Liver (tissue), 9 donors: ENCODE data around the gene PKIG. TPM values are rescaled to one million over a fixed set of nuclear protein-coding genes. Genes with fewer than 3 reads are reported as not detected.

Source experiments
- DNase-seq: peaks from one replicate; pipeline ENCODE4 v3.0.0-alpha.2; 2017; ENCODE audit warnings: low spot score
- H3K27ac ChIP-seq, 2 donors: one replicate each; pipeline ENCODE4 v1.7.0; 2013; ENCODE audit warnings: inconsistent platforms in 2 of 2, low read length in 2 of 2, control low read depth in 1 of 2, low read depth in 1 of 2, mild to moderate bottlenecking in 1 of 2
- H3K27me3 ChIP-seq, 4 donors: one replicate each; pipeline versions ENCODE4 v1.6.1 to v1.7.0; 2013; ENCODE audit warnings: low read length in 3 of 4, inconsistent platforms in 1 of 4, mild to moderate bottlenecking in 1 of 4, moderate library complexity in 1 of 4; ENCODE audit not compliant: control insufficient read depth in 4 of 4, insufficient read depth in 4 of 4
- H3K36me3 ChIP-seq, 4 donors: one replicate each; pipeline versions ENCODE4 v1.6.1 to v1.7.0; 2013; ENCODE audit warnings: low read length in 3 of 4, mild to moderate bottlenecking in 3 of 4, low read depth in 1 of 4, moderate library complexity in 1 of 4; ENCODE audit not compliant: control insufficient read depth in 4 of 4, insufficient read depth in 3 of 4
- H3K4me1 ChIP-seq, 4 donors: one replicate each; pipeline versions ENCODE4 v1.6.1 to v1.7.0; 2013; ENCODE audit warnings: low read length in 3 of 4, mild to moderate bottlenecking in 3 of 4, moderate library complexity in 1 of 4; ENCODE audit not compliant: control insufficient read depth in 4 of 4, insufficient read depth in 4 of 4
- H3K4me3 ChIP-seq, 3 donors: one replicate each; pipeline versions ENCODE4 v1.6.1 to v1.7.0; 2013; ENCODE audit warnings: low read length in 3 of 3, control low read depth in 1 of 3, low read depth in 1 of 3, mild to moderate bottlenecking in 1 of 3
- H3K9ac ChIP-seq, 2 donors: one replicate each; pipeline ENCODE4 v1.7.0; 2013; ENCODE audit warnings: low read length in 2 of 2, mild to moderate bottlenecking in 2 of 2, moderate library complexity in 2 of 2, control low read depth in 1 of 2, low read depth in 1 of 2
- H3K9me3 ChIP-seq, 4 donors: one replicate each; pipeline versions ENCODE4 v1.6.1 to v1.7.0; 2013; ENCODE audit warnings: low read length in 3 of 4; ENCODE audit not compliant: control insufficient read depth in 4 of 4
- ATF3 ChIP-seq: IDR thresholded peaks from 2 replicates; pipeline ENCODE4 v1.6.1; 2016; ENCODE audit warnings: antibody characterized with exemption
- CTCF ChIP-seq: fragments of 150-350 bp; IDR thresholded peaks from 2 replicates; pipeline ENCODE4 v1.5.1; 2017; ENCODE audit warnings: improper control_type of control experiment, low read depth, low read length; ENCODE audit not compliant: missing input control
- EGR1 ChIP-seq, 2 donors: IDR thresholded peaks; 2 replicates each; pipeline ENCODE4 v1.6.1; 2016 to 2018; ENCODE audit warnings: antibody characterized with exemption in 2 of 2, low read depth in 2 of 2
- FOXA1 ChIP-seq: IDR thresholded peaks from 2 replicates; pipeline ENCODE4 v1.6.1; 2016; ENCODE audit warnings: antibody characterized with exemption
- FOXA2 ChIP-seq: IDR thresholded peaks from 2 replicates; pipeline ENCODE4 v1.6.1; 2016; ENCODE audit warnings: antibody characterized with exemption
- GABPA ChIP-seq, 2 donors: IDR thresholded peaks in 1 of 2; conservative IDR thresholded peaks in 1 of 2; 2 replicates each; pipeline ENCODE4 v1.6.1; 2016; ENCODE audit warnings: antibody characterized with exemption in 2 of 2, mild to moderate bottlenecking in 1 of 2, moderate library complexity in 1 of 2
- HNF4A ChIP-seq, 2 donors: conservative IDR thresholded peaks; 2 replicates each; pipeline ENCODE4 v1.6.1; 2016; ENCODE audit warnings: antibody characterized with exemption in 2 of 2, mild to moderate bottlenecking in 2 of 2
- HNF4G ChIP-seq: IDR thresholded peaks from 2 replicates; pipeline ENCODE4 v1.6.1; 2016; ENCODE audit warnings: antibody characterized with exemption
- JUND ChIP-seq, 2 donors: IDR thresholded peaks; 2 replicates each; pipeline ENCODE4 v1.6.1; 2016; ENCODE audit warnings: antibody characterized with exemption in 2 of 2
- NR2F2 ChIP-seq: IDR thresholded peaks from 2 replicates; pipeline ENCODE4 v1.6.1; 2016; ENCODE audit warnings: antibody characterized with exemption
- RAD21 ChIP-seq, 2 donors: IDR thresholded peaks; 2 replicates each; pipeline ENCODE4 v1.6.1; 2016; ENCODE audit warnings: antibody characterized with exemption in 2 of 2, mild to moderate bottlenecking in 2 of 2
- RXRA ChIP-seq, 2 donors: IDR thresholded peaks; 2 replicates each; pipeline ENCODE4 v1.6.1; 2017 to 2018; ENCODE audit warnings: antibody characterized with exemption in 2 of 2, mild to moderate bottlenecking in 1 of 2
- SP1 ChIP-seq: IDR thresholded peaks from 2 replicates; pipeline ENCODE4 v1.6.1; 2018; ENCODE audit warnings: antibody characterized with exemption, mild to moderate bottlenecking
- TAF1 ChIP-seq: conservative IDR thresholded peaks from 2 replicates; pipeline ENCODE4 v1.6.1; 2016; ENCODE audit warnings: antibody characterized with exemption, mild to moderate bottlenecking
- YY1 ChIP-seq: IDR thresholded peaks from 2 replicates; pipeline ENCODE4 v1.6.1; 2016; ENCODE audit warnings: antibody characterized with exemption, mild to moderate bottlenecking
- WGBS: extraction: QIAGEN DNeasy Blood & Tissue Kit; methylation state at CpG from one replicate; pipeline ENCODE4 v1.1.7; 2013; 5-methylcytosine and 5-hydroxymethylcytosine counted together
- polyA plus RNA-seq, 2 donors: library from polyadenylated mRNA; stranded (reverse) in 1 of 2; unstranded in 1 of 2; fragments of 200-250 nt in 1 of 2; fragments of >200 nt in 1 of 2; fragmentation: Nextera tagmentation in 1 of 2; extraction: Ambion mirVana in 1 of 2; gene quantifications; one replicate each; pipeline versions ENCODE4 v1.2.1 to v1.2.3, GENCODE V29; 2013 to 2015
- total RNA-seq, 2 donors: library from RNA; depleted of rRNA; stranded (reverse); fragments of >200 nt; gene quantifications; one replicate each; pipeline ENCODE4 v1.2.3, GENCODE V29; 2014
- TF ChIP-seq, protein P1 (sequence below): IDR thresholded peaks from 2 replicates; pipeline ENCODE4 v1.6.1; 2016; ENCODE audit warnings: antibody characterized with exemption
- TF ChIP-seq, protein P2 (sequence below): IDR thresholded peaks from 2 replicates; pipeline ENCODE4 v1.6.1; 2016; ENCODE audit warnings: antibody characterized with exemption
- donor health status: healthy.
- donor health status: healthy.
- donor health status: healthy.
- donor health status: healthy.
- donor health status: healthy.

PKIG gene
- total and polyA plus RNA-seq, 4 donors: 10.6 to 24.3 (median 23.4) TPM

DNA sequence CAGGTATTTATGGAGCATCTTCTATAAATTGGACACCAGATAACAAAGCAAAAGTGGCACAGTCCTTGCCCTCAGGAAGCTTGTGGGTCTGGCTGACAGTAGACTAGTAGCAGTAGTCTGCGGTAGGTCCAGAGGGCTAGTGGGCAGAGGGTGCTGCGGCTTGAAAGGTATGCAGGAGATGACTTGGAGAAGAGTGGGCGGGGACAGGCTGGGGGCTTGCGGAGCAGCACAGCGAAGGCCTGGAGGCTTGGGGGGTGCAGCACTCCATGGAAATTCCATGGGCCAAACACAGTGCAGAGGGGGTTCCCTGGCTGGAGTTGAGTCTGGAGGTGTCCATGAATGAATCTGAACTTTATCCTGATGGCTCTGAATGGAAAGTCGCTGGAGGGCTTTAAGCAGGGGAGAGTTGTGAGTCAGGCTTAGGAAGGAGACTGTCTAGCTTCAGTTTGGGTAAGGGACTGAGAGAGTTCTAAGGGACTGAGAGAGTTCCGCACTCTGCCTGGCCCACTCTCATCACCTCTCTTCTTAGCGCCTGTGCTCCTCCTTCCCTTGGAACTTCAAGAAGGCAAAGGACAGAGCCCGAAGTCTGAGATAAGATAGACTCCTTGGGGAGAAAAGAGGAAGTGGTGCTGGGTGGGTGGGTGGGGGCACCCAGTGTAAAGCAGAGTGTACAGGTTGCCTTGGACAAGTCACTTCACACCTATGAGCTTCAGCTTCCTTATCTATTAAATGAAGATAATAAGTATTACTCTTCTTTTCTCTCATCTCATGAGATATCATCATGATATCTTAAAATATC lies 8.8 kb downstream of the PKIG start:
- Histone ChIP-seq H3K9me3 (no peaks in the 10 kb centered on the region), H3K27ac (no peak overlapping the region), H3K36me3 (peaks cover 0 to 17% (median 5%) of the 10 kb centered on the region in 4 donors), H3K9ac (no peak overlapping the region), H3K4me3 (no peak overlapping the region), H3K27me3 (no peaks in the 10 kb centered on the region), H3K4me1 (peaks cover 0 to 5% (median 1%) of the 10 kb centered on the region in 4 donors)
- no peak for TF ChIP-seq JUND (IDR thresholded peaks at IDR 0.05)
- TF ChIP-seq TAF1: no peak
- TF ChIP-seq, protein P1, sequence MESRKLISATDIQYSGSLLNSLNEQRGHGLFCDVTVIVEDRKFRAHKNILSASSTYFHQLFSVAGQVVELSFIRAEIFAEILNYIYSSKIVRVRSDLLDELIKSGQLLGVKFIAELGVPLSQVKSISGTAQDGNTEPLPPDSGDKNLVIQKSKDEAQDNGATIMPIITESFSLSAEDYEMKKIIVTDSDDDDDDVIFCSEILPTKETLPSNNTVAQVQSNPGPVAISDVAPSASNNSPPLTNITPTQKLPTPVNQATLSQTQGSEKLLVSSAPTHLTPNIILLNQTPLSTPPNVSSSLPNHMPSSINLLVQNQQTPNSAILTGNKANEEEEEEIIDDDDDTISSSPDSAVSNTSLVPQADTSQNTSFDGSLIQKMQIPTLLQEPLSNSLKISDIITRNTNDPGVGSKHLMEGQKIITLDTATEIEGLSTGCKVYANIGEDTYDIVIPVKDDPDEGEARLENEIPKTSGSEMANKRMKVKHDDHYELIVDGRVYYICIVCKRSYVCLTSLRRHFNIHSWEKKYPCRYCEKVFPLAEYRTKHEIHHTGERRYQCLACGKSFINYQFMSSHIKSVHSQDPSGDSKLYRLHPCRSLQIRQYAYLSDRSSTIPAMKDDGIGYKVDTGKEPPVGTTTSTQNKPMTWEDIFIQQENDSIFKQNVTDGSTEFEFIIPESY: no peak
- no peak for TF ChIP-seq YY1
- TF ChIP-seq GABPA (IDR thresholded peaks at IDR 0.05 in 1 of 2, conservative IDR thresholded peaks at IDR 0.05 in 1 of 2): no peak
- no peak for TF ChIP-seq CTCF
- TF ChIP-seq FOXA2: no peak
- no peak for TF ChIP-seq HNF4G
- no peak for TF ChIP-seq HNF4A (conservative IDR thresholded peaks at IDR 0.05)
- no peak for TF ChIP-seq ATF3
- TF ChIP-seq FOXA1: no peak
- TF ChIP-seq RXRA (IDR thresholded peaks at IDR 0.05): no peak
- TF ChIP-seq NR2F2: no peak
- TF ChIP-seq, protein P2, sequence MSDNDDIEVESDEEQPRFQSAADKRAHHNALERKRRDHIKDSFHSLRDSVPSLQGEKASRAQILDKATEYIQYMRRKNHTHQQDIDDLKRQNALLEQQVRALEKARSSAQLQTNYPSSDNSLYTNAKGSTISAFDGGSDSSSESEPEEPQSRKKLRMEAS: no peak
- no peak for TF ChIP-seq RAD21 (IDR thresholded peaks at IDR 0.05)
- DNase-seq: no peak
- 92% methylated on average over 9 of the region's 9 CpGs for WGBS

DNA sequence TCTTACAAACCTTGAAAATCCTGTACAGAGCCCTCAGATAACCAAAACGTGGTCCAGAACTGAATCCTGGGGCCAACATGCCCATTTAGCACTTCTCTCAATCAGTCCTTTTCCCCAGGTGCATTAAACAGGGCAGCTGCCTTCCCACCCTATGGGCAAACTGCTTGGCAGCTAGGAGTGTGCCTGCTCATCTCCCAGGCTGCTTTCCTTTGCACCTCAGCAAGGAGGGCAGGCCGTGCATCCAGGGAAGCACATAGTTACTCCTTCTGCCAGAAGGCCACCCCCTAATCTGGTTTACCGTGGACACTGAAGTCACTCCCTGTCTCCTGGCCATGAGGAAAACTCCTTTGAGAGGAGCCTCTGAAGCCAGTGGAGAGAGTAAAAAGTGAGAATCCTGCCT lies 10.0 kb downstream of the PKIG start:
- H3K4me1 ChIP-seq: peaks cover 0 to under 1% (median 0%) of the 10 kb centered on the region in 4 donors
- whole genome bisulfite sequencing: 89% methylated on average over 3 of the region's 3 CpGs
- no peak overlapping the region for H3K27ac ChIP-seq
- H3K9me3 ChIP-seq: no peaks in the 10 kb centered on the region
- peaks cover 0 to 17% (median 5%) of the 10 kb centered on the region in 4 donors for H3K36me3 ChIP-seq
- no peak overlapping the region for H3K4me3 ChIP-seq
- H3K9ac ChIP-seq: no peak overlapping the region
- no peak for DNase-seq
- TF ChIP-seq FOXA1 (no peak), HNF4A (conservative IDR thresholded peaks at IDR 0.05) (no peak), RXRA (IDR thresholded peaks at IDR 0.05) (no peak), HNF4G (no peak), EGR1 (IDR thresholded peaks at IDR 0.05; ENCODE audit: low read depth in 2 of 2) (no peak), SP1 (no peak), NR2F2 (no peak)
- TF ChIP-seq, protein P1: no peak
- H3K27me3 ChIP-seq: no peaks in the 10 kb centered on the region
